IPS-NIHi11 (cell line): ENCODE data around the gene KCNC3.

Experiments
- DNase-seq: peaks from one replicate; pipeline ENCODE4 v3.0.0; 2012; ENCODE audit warnings: mixed read lengths, low spot score

Gene KCNC3

DNA sequence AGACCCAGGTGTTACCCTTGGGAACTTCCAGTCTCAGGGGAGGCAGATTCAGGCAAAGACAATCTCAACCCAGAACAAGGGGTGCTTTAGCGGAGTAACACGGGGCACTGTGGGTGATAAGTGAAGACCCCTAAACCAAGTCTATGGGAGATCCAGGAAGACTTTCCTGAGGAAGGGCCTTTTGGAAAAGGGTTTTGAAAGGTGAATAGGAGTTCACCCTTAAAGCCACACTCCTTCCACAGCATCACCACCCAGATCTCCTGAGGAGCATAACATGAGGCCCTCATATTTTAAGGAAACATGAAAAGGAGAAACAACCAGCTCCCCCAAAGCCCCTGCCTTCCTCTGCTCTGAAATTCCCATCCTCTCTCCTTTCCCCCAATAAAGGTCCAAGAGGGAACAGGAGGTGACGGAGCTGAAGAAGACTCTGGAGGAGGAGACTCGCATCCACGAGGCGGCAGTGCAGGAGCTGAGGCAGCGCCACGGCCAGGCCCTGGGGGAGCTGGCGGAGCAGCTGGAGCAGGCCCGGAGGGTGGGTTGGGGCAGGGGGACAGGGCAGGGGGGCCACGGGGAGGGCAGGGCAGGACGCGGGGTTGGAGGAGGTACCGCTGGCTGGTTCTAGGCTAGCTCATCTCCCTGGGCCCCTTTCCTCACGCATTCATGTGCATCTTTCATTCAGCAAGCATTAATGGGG is 52.7 kb downstream of the KCNC3 start:
- no peak for DNase-seq

GRCh38 chr19:50275577-50276368 is 53.4 kb downstream of the KCNC3 start:
- no peak for DNase-seq

GRCh38 chr19:50273821-50274220 is 55.4 kb downstream of the KCNC3 start:
- DNase-seq = no peak

DNA sequence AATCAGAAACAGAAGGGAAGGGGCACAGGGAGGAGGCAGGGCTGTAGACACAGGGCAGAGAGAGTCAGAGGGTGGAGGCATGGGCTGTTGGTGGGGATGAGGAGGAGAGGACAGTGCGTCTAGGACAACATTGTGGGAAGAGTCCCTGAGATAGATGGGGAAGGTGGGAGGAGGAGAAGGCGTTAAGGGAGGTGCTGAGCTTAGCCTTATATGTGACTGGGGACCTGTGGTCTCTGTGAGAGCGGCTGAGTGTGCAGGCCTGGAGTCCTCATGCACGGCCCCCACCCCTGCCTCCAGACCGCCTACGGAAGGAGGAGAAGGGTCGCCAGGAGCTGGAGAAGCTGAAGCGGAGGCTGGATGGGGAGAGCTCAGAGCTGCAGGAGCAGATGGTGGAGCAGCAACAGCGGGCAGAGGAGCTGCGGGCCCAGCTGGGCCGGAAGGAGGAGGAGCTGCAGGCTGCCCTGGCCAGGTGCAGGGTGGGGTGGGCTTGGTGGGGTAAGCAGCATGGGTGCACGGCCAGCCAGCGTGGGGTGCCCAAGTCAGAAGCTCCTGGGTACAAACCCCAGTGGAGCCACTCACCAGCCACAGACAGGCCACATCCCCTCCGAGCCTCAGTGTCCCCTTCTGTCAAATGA is 56.8 kb downstream of the KCNC3 start:
- DNase-seq = no peak

- no peak for DNase-seq
Measured at GRCh38 chr19:50269653-50270052, 59.5 kb downstream of the KCNC3 start.

- no peak for DNase-seq
Measured at GRCh38 chr19:50268501-50268900, 60.7 kb downstream of the KCNC3 start.

GRCh38 chr19:50268041-50268440 is 61.1 kb downstream of the KCNC3 start:
- no peak for DNase-seq

- DNase-seq = peak; percentile 98
Measured at GRCh38 chr19:50266896-50267295, 62.3 kb downstream of the KCNC3 start.

- DNase-seq = no peak
Measured at GRCh38 chr19:50266041-50266440, 63.1 kb downstream of the KCNC3 start.

DNA sequence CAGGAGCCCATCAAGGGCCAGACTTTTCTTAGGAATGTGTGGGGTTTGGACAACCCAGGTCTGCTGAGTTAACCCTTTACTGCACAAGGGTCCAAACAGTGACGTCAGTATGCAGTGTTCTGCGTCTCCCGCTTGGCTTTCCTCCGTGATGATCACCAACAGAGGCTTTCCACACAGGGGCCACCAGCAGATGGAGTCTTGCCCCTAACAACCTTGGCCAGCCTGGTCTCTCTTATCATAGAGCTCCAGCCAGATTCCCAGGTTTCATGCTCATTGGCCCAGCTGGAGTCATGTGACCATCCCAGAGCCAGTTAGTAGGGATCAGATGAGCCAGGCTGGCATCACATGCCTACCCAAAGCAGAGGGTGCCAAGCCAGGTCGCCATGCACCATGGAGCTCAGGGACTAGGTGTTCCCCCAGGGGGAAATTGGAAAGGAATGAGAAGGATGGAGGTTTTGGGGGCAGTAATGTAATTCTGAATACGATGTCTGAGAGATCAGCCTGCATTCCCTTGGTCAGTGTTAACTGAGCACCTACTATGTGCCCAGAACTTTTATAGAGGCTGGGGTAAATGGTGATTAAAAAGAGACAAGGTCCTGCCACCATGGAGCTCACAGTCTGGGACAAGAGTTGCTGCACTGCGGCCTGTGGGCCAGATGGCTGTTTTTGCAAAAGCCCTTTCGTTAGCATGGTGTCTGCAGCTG is 64.5 kb downstream of the KCNC3 start:
- no peak for DNase-seq

GRCh38 chr19:50263176-50263575 is 66.0 kb downstream of the KCNC3 start:
- no peak for DNase-seq
